HL-60 (cell line): ENCODE measurements around the gene STAMBPL1.

Experiments
- DNase-seq, 2 experiments: peaks; one replicate each; pipeline ENCODE4 v3.0.0-alpha.2; 2010 to 2020; ENCODE audit warnings: low read depth in 1 of 2, low spot score in 1 of 2
- H3K27ac ChIP-seq: fragments of 250-450 bp; sonication (Bioruptor Pico); replicated peaks from 2 replicates; pipeline ENCODE4 v1.5.1; 2020; ENCODE audit warnings: mild to moderate bottlenecking, moderate library complexity
- H3K27me3 ChIP-seq: fragments of 250-450 bp; sonication (Bioruptor Pico); 2 replicates; pipeline ENCODE4 v1.5.1; 2021; ENCODE audit warnings: mild to moderate bottlenecking, moderate library complexity; ENCODE audit not compliant: insufficient read depth, poor library complexity, severe bottlenecking
- H3K4me3 ChIP-seq: replicated peaks from 2 replicates; pipeline ENCODE4 v1.5.1; 2011; ENCODE audit warnings: mild to moderate bottlenecking, control low read depth, low read length; ENCODE audit not compliant: insufficient read depth
- GABPA ChIP-seq: IDR thresholded peaks from 2 replicates; pipeline ENCODE4 v1.6.1; 2012; ENCODE audit warnings: low read depth
- POLR2AphosphoS5 ChIP-seq: IDR thresholded peaks from 2 replicates; pipeline ENCODE4 v1.6.1; 2012; ENCODE audit warnings: low read depth
- SPI1 ChIP-seq: IDR thresholded peaks from 2 replicates; pipeline ENCODE4 v1.6.1; 2012; ENCODE audit warnings: low read depth, mild to moderate bottlenecking, borderline replicate concordance
- TF ChIP-seq, protein P1 (sequence below): IDR thresholded peaks from 2 replicates; pipeline ENCODE4 v1.6.1; 2012; ENCODE audit warnings: low read depth; ENCODE audit not compliant: insufficient replicate concordance
- TF ChIP-seq, protein P2 (sequence below): IDR thresholded peaks from one replicate; pipeline ENCODE4 v1.5.1; 2011; ENCODE audit warnings: low read length, control low read depth, inconsistent platforms; ENCODE audit not compliant: insufficient read depth

The STAMBPL1 gene

DNA sequence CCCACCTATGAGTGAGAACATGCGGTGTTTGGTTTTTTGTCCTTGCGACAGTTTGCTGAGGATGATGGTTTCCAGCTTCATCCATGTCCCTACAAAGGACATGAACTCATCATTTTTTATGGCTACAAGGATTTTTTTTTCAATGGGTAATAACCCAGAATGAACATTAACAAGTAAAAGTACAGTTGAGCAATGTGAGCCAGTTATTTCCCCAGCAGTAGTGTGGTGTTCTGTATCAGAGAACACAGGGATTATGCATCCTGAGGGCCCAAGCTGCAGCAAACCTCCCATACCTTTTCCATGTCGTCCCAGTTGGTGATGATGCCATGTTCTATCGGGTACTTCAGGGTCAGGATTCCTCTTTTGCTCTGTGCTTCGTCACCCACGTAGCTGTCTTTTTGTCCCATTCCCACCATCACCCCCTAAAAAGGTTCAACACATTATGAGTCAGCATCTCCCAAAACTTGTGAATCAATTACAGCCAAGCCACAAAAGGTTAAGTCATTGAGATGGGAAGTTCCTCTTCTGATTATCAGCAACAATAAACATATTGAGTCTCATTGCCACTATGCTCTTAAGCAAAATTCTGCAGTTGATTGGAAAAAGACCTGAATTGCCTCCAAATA lies 67.0 kb downstream of the STAMBPL1 start:
- H3K4me3 ChIP-seq = no peak overlapping the region
- H3K27ac ChIP-seq = no peak overlapping the region
- TF ChIP-seq POLR2AphosphoS5 (no peak), SPI1 (no peak), GABPA (no peak)
- TF ChIP-seq, protein P1, sequence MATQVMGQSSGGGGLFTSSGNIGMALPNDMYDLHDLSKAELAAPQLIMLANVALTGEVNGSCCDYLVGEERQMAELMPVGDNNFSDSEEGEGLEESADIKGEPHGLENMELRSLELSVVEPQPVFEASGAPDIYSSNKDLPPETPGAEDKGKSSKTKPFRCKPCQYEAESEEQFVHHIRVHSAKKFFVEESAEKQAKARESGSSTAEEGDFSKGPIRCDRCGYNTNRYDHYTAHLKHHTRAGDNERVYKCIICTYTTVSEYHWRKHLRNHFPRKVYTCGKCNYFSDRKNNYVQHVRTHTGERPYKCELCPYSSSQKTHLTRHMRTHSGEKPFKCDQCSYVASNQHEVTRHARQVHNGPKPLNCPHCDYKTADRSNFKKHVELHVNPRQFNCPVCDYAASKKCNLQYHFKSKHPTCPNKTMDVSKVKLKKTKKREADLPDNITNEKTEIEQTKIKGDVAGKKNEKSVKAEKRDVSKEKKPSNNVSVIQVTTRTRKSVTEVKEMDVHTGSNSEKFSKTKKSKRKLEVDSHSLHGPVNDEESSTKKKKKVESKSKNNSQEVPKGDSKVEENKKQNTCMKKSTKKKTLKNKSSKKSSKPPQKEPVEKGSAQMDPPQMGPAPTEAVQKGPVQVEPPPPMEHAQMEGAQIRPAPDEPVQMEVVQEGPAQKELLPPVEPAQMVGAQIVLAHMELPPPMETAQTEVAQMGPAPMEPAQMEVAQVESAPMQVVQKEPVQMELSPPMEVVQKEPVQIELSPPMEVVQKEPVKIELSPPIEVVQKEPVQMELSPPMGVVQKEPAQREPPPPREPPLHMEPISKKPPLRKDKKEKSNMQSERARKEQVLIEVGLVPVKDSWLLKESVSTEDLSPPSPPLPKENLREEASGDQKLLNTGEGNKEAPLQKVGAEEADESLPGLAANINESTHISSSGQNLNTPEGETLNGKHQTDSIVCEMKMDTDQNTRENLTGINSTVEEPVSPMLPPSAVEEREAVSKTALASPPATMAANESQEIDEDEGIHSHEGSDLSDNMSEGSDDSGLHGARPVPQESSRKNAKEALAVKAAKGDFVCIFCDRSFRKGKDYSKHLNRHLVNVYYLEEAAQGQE = no peak
- TF ChIP-seq, protein P2, sequence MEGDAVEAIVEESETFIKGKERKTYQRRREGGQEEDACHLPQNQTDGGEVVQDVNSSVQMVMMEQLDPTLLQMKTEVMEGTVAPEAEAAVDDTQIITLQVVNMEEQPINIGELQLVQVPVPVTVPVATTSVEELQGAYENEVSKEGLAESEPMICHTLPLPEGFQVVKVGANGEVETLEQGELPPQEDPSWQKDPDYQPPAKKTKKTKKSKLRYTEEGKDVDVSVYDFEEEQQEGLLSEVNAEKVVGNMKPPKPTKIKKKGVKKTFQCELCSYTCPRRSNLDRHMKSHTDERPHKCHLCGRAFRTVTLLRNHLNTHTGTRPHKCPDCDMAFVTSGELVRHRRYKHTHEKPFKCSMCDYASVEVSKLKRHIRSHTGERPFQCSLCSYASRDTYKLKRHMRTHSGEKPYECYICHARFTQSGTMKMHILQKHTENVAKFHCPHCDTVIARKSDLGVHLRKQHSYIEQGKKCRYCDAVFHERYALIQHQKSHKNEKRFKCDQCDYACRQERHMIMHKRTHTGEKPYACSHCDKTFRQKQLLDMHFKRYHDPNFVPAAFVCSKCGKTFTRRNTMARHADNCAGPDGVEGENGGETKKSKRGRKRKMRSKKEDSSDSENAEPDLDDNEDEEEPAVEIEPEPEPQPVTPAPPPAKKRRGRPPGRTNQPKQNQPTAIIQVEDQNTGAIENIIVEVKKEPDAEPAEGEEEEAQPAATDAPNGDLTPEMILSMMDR = no peak
- DNase-seq = no peak
- H3K27me3 ChIP-seq = no peaks in the 10 kb centered on the region

DNA sequence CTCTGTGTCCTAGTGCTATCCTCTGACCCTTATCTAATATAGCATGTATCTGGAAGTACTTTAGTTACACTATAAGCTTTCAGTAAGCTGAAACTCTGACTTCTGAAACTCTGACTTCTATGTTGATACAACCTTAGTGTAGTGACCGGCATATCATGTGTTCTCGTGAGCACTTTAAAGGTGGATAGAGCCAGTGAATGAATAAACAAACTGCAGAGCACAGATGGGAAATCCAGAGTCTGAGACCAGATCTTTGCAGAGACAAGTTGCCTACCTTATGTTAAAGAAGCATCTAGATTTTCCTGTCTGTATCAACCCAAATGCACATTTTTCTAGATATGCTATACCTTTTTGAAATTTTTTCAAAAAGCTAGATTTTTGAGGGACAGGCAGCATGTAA lies 69.0 kb downstream of the STAMBPL1 start:
- TF ChIP-seq, protein P1 = no peak
- TF ChIP-seq POLR2AphosphoS5 = no peak
- no peak for TF ChIP-seq GABPA
- TF ChIP-seq, protein P2 = no peak
- TF ChIP-seq SPI1 = no peak
- Histone ChIP-seq H3K27me3 (no peaks in the 10 kb centered on the region), H3K4me3 (no peak overlapping the region), H3K27ac (no peak overlapping the region)
- DNase-seq = no peak

DNA sequence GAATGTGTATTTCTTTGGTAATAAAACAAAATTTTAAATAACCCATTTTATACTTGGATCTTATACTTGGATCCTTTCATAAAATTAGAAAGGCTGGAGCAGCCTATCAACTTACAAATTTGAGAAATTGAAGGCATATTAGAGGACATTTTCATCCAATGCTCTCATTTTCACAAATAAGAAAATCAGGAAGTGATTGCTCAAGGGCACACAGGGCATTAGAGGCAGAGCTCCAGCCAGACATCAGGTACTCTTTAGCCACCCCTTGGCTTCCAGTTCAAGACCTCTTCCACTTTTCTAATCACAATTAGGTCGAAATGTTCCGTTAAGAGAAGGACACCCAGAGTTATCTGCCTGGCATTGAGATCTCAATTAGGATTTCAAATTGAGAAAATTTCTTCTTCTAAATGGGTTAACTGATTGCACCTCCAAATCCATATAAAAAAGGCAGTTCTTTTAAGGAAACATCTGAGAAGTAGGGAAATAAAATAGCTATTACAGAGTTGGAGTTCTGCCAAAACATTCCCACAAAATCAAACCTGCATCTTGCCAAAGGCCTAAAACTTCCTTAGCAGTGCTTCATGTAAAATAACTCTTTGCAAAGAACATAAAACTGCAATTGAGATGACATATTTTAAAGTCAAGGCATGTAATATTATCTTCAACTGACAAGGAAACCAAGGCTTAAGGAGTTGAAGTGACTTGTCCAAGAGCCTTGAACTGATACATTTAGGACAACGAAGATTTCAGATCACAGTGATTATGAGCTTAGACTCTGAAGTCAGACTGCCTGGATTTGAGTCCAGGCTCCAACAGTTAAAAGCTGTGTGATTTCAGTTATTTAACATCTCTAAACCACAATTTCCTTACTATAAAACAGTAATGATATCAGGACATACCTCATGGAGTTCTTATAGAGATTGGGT lies 70.1 kb downstream of the STAMBPL1 start:
- Histone ChIP-seq H3K27me3 (no peaks in the 10 kb centered on the region), H3K27ac (no peak overlapping the region), H3K4me3 (no peak overlapping the region)
- DNase-seq = peak in 1 of 2 experiments; percentile 44
- TF ChIP-seq SPI1 (peak; percentile 73; the same call in 1 of the 2 replicates), POLR2AphosphoS5 (no peak), GABPA (no peak)
- TF ChIP-seq, protein P2 = no peak
- TF ChIP-seq, protein P1 = no peak
